ENCODE data around the gene AKT3.

Gene AKT3

DNA sequence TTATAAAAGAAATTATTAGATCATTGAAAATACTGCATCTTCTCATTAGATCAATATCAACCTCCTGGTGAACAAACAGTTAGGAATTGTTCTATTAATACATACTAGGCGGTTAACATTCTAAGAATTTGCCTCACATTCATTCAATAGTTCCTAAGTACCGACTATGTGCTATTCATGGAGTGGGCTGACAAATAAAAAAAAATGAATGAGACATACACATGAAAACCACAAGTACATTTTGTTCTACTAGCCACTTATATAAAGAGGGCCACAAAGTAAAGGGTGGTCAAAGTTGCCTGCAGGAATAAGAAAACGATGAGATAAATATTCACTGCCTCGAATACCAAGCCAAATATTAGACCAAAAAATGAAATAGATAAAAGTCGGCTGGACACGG lies 299.8 kb downstream of the AKT3 start:
- no peak for DNase-seq (ENCODE audit: low spot score)

DNA sequence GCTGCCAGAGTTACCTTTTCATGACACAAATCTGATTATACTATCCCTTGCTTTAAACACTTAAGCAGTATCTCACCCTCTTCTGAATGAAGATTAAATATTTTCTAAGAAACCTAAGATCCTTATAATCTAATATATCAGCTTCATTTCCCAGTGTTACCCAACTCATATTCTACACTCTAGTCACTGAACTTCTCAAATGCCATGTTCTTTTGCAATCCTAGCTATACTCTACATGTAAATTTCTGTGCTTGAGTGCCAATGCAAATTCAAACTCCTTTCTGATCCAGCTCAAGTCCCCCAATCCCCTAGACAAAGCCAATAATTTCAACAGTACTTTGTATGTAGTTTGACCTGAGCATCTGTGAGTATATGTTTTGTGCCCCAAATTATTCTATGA lies 300.3 kb downstream of the AKT3 start:
- DNase-seq (ENCODE audit: low spot score) = no peak

DNA sequence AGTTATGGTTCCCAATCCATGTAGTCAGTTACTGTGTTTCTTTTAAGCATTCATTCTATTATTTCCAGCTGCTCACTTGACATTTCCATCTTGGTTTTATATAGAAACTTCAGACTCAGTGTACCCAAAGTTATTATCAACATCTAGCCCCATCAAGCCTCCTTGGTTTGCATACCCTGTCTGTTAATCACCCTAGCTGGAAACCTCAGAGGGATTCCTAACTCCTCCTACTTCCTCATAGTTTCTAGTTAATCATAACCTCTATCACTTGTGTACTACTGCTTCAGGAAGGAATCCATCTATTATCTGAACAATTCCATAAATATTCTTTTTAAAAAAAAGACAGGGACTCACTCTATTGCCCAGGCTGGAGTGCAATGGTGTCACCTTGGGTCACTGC lies 300.9 kb downstream of the AKT3 start:
- no peak for DNase-seq (ENCODE audit: low spot score)

DNA sequence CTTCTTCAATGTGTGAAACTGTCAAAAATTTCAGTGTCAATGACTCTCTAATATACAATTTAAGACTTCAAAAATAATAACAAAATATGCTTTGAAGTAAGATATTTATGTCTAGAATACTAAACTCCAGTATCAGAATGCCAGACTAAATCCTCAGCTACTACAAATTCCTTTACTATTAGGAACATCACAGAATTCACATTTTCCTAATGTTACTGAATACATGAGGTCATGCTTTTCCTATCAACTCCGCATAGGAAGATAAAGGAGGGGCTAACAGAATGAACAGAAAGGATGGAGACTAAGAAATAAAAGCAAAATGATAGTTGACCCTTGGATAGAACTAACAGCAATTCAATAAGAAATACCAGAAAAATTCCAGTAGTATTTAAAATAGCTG lies 301.5 kb downstream of the AKT3 start:
- DNase-seq (ENCODE audit: low spot score) = no peak

DNA sequence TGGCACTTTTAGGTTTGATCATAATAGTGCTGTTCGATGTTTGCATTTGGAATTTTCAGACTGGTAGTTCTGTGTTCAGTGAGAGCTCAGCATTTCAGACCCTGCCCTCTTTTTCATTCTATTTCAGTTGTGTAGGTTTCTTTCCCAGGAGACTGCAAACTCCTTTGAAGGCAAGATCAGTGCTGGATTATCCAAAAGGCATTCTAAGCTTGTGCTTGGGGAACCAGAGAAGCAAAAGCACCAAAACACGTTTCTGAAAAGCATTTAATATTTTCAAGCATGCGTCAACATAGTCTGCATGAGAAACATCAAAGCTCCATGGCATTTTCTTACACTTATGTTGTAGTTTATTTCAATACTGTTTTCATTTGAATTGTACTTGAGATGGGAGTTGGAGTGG lies 302.2 kb downstream of the AKT3 start:
- DNase-seq (ENCODE audit: low spot score) = no peak

DNA sequence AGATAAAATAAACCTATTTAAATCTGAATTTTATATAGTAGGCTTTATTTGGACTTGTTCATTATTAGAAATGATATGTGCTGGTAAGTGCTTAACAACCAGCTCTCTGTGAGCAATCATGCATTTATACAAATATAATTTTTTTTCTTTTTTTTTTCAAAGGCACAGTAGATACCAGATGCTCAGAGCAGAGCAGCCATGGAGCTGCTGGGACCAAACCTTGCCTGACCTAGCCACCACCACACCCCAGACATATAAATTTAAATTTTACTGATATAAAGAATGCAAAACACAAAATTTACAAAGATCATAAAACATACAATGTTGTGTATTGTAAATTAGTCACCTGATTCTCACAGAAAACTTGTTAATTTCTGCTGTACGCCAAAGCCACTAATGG lies 303.6 kb downstream of the AKT3 start:
- no peak for DNase-seq (ENCODE audit: low spot score)

DNA sequence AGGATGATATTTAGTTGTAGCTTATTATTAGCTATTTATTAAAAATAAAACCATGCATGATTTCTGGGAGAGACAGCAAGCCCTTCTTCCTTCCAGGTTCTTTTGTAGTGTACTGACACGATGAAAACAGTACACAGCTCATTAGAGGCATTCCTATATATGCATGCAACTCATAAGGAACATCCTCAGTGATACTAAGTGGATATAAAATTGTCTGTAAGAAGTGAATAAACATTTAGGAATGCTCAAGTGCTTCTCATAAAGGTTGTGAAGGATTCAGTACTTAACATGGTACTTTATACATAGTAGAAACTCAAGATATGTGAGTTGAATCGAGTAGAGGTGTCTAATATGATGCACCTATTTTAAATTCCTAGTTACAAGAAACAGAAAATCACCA lies 306.5 kb downstream of the AKT3 start:
- no peak for DNase-seq (ENCODE audit: low spot score)

DNA sequence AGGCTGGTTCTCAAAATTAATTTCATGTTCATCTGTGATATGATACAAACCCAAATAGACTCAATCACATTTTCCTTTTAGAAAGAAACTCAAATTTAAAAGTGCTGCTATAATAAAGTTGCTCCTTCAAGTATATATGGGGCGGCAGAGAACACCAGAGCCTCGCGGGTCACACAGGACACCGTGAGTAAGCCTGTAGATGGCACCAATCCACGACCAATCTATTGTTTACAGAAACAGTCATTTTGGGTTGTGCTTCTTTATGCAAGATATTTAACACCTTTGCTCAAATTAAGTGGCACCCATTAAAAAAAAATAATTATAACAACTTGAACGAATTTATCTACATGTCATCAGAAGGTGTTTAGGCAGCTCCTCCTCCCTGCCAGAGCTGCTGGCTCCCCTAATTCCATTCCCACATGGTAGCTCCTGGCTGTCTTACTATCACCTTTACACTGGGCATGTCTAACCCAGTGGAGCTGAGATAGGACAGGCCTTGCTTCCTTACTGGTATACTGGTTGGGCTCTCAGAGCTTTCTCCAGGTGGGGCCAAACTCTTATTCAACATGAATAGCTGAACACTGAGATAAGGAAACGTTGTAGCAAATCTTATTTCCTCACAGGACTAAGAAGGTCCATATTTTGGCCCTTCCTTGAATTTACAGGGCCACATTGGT lies 307.2 kb downstream of the AKT3 start:
- DNase-seq (ENCODE audit: low spot score) = no peak

DNA sequence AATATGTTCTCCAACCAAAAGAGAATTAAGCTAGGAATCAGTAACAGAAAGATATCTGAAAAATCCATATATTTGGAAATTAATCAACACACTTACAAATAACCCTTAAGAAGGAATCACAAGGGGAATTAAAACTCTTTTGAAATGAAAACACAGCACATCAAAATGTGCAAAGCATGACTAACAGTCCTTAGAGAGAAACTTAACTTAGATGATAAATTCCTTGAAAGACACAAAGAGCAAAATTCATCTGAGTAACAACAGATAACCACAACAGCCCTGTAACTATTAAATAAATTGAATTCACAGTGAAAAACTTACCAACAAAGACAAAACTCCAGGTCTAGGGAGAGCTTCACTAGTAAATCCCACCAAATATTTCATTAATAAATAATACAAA lies 310.4 kb downstream of the AKT3 start:
- DNase-seq (ENCODE audit: low spot score) = no peak

DNA sequence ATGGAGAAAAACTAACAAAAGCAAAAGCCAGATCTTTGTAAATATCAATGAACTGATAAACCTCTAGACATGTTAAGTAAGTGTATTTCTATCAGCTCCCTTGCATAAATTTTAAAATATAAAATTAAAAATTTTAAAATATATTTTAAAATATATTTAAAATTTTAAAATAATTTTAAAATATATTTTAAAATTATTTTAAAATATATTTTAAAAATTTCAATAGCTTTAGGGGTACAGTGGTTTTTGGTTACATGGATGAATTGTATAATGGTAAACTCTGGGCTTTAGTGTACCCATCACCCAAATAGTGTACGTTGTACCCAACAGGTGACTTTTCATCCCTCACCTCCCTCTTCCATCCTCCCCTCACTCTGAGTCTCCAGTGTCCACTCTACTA lies 315.0 kb downstream of the AKT3 start:
- DNase-seq (ENCODE audit: low spot score) = no peak

DNA sequence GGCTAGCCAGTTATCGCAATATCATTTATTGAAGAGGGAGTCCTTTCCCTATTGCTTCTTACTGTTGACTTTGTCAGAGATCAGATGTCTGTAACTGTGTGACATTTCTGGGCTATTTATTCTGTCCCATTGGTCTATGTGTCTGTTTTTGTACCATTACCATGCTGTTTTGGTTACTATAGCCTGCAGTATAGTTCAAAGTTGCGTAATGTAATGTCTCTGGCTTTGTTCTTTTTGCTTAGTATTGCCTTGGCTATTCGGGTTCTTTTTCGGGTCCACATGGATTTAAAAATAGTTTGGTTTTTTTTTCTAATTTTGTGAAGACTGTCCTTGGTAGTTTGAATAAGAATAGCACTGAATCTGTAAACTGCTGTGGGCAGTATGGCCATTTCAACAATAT lies 320.5 kb downstream of the AKT3 start:
- no peak for DNase-seq (ENCODE audit: low spot score)

DNA sequence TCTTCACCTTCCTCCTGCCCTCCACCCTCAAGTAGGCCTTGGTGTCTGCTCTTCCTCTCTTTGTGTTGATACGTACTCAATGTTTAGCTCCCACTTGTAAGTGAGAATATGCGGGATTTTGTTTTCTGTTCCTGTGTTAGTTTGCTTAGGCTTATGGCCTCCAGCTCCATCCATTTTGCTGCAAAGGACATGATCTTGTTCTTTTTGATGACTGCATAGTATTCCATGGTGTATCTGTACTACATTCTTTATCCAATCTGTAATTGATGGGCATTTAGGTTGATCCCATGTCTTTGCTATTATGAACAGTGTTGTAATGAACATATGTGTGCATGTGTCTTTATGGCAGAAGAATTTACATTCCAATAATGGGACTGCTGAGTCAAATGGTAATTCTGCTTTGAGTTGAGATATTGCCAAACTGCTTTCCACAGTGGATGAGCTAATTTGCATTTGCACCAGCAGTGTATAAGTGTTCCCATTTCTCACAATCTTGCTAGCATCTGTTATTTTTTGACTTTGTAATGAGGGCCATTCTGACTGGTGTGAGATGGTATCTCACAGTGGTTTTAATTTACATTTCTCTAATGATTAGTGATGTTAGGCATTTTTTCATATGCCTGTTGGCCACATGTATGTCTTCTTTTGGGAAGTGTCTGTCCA lies 321.5 kb downstream of the AKT3 start:
- no peak for DNase-seq (ENCODE audit: low spot score)

DNA sequence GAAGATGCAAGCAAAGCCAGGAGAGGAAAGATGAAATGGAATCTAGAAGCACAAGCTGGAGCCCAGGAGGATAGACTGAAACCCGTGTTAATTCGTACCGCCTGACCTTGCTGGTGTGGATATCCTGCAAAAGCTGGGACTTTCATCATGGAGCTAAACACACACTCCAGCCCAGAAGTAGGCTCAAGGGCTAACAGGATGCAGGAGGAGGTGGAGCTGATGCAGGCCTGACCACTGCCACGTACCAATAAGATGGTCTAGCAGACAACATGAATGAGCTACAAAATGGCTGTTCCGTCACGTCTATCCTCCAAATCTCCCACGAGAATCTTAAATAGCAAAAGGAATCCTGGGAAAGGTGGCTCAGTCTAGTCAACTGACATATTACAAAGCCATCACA lies 323.9 kb downstream of the AKT3 start:
- no peak for DNase-seq (ENCODE audit: low spot score)

DNA sequence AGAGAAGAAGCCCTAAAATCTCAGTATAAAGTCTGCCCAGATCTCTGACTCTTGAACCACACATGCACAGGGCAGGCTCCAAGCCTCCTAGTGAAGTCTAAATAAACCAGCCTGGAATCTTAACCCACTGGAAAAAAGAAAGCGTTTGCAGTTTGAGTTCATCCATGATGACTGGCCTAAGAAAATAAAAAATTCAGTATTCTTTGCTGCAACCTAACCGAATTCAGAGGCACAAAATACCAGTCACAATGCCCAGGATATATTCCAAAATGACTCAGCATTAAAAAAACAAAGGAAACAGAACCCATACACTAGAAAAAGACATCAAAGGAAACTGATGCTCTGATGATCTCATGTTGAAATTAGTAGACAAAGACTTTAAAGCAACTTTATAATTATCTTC lies 325.0 kb downstream of the AKT3 start:
- no peak for DNase-seq (ENCODE audit: low spot score)

DNA sequence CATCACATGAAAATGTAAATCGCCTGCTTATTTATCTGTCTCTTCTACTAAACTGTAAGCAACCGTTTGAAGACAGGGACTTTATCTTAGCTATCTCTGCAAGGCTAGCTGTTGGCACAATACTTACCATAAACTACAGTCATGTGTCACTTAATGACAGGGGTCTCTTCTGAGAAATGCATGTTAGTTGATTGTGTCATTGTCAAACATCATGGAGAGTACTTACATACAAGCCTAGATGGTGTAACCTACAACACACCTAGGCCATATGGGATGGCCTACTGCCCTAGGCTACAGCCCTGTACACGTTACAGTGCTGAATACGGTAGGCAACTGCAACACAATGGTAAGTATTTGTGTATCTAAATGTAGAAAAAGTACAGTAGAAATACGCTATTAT lies 326.3 kb downstream of the AKT3 start:
- no peak for DNase-seq (ENCODE audit: low spot score)

DNA sequence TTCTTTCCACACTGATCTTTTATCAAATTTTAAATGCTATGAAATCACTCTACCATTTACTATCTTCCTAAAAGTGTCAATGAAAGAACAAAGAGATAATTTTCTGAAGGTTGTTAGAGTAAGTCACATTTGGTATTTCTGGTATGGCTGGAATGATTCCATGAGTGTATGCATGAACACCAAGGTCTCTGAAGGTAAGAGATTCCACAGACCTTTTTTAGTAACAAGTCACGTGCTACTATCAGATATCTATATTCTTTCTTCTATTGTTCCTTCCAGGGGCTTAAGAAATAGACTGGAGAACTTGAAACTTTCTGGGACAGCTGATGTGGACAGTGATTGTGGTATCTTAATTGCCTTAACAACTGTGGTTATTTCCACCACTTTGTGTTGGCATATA lies 329.2 kb downstream of the AKT3 start:
- no peak for DNase-seq (ENCODE audit: low spot score)

DNA sequence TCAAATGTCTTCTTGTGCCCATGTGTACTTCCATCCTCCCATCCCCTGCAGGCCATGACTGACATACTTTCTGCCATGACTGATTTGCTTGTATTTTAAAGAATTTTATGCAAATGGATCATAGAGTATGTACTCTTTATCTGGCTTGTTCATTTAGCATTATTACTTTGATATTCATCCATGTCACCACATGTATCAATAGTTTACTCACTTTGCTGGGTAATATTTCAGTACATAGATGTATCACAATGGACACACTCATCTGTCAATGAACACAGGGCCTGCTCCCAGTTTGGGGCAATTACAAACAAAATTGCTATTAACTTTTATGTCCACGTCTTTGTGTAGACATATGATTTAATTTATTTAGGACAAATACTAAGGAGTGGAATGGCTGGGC lies 335.1 kb downstream of the AKT3 start:
- DNase-seq (ENCODE audit: low spot score) = no peak

DNA sequence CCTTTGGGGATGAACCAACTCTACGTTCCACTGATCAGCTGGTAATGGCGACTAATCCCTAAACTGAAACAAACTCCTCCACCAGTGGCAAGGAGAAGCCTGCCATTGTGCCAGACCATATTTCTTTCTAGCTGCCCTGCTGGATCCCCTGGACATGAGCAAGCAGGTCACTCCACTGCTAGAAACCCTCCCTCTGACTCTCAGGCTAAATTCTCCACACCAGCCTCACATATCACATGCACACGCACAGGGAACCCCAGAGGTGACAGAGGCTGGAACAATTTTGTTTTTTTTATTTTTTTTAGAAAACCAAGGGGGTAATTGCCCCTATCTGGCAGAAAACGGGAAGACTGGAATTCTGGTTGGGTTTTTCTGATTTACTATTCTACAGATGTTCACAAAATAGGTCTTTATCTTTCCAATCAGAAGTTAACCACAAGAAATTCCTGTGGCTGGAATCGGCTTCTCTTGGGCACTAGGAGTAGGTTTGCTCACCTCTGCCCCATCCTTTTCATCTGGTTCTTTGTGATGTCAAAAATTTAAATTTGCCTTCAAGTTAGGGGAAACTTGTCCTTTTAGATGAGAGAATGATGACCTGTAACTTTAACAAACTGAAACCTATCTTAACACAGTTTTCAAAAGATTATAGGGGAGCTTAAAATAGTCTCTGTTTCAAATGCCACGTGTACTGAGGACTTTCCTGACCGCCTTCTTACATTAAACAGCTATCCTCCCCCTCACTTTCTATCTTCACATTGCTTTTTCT lies 336.1 kb downstream of the AKT3 start:
- DNase-seq (ENCODE audit: low spot score) = no peak

DNA sequence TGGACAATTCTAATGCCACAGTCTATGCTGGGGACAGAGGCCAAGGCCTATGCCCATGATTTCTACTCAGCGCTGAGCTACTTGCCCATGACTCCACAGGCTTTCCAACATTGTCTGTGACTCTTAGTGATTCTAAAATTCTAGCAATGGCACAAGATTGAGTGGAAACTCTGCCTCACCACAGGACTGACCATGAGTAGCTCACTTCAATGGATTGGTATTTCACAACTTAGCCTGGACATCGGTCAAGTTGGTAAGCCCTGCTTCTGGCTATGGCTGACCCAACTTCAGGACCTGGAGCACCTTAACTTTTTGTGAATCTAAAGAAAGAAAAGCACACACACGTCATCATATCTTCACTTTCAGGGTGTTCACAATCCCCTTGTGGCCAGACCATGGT lies 339.1 kb downstream of the AKT3 start:
- no peak for DNase-seq (ENCODE audit: low spot score)

DNA sequence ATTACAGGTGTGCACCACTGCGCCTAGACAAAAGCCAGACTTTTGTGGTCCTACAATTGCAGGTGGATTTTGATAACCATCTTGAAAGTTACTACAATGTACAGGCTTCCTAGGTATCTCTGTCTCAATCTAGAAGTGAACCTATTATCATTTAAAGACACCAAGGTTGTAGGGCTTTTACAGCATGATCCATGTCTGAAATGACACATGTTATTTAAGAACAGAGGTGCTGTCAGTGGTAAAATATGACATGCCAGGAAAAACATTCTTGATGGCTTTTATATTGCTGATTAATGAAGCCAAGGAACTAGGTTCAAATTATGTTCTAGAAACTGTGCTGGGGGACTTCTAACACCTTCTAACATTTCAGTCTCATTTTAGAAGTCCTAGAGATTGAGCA lies 341.1 kb downstream of the AKT3 start:
- DNase-seq (ENCODE audit: low spot score) = no peak

DNA sequence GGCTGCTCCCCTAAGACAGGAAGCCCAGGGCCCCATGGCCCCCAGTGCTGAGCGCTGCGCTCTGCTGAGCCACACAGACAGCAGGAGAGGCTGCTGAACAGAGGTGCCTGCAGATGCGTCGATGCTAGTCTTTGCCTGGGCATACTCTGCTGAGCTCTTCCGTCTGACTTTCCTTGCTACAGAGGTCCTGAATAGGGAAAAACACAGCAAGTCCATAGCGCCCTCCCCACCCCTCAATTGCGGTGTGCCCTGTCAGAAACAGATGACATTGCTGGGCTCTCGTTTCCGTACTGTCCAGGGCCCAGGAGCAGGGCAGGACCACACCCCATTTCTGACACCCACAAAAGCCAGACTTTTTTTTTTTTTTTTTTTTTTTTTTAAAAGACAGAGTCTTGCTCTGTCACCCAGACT lies 341.7 kb downstream of the AKT3 start:
- DNase-seq (ENCODE audit: low spot score) = no peak

DNA sequence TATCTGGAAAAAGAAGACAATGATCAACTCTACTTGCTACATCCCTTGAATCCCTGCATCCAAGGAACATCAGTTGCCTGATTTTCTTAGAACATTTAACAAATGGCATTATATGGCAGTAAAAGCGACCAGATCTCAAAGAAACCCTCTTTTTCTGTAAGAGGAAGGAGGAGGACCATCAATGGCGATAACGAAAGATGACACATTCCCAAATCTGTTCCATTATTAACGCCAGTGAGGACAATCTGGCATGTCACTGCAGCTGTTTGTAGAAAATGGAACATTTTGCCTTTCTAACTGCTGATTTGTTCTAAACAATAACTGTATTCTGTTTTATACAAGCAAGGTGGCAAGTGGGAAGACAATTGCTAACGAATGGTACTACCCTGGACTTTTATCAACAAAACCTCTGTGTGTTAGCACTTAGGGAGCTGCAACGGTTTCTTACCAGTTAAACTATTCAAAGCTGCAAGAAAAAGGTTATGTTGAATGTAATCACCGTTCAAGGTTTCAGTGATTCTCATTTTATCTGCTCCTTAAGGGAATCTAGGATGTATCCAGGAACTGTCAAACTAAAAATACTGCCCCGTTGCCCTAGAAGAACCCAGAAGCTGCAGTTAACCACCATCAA lies 342.3 kb downstream of the AKT3 start:
- no peak for DNase-seq (ENCODE audit: low spot score)

Measured in HuH-7.5 (cell line).